Loucy (cell line): ENCODE measurements around the gene CLSTN3.

ENCODE experiments used
- H2AFZ ChIP-seq: fragments of 200-600 bp; sonication (generic); 2 replicates; pipeline ENCODE4 v1.6.0; 2016; ENCODE audit warnings: antibody characterized with exemption, mild to moderate bottlenecking, low read length, moderate library complexity
- H3F3A ChIP-seq: fragments of 200-600 bp; 2 replicates; pipeline ENCODE4 v1.6.0; 2016; ENCODE audit warnings: antibody characterized with exemption, low read depth, mild to moderate bottlenecking
- H3K27me3 ChIP-seq: fragments of 200-600 bp; sonication (generic); 2 replicates; pipeline ENCODE4 v1.6.1; 2014; ENCODE audit warnings: low read length, mild to moderate bottlenecking; ENCODE audit not compliant: insufficient read depth, poor library complexity, severe bottlenecking
- H3K36me3 ChIP-seq: fragments of 200-600 bp; sonication (generic); 2 replicates; pipeline ENCODE4 v1.6.1; 2016; ENCODE audit warnings: low read length; ENCODE audit not compliant: insufficient read depth
- H3K4me1 ChIP-seq: fragments of 200-600 bp; sonication (generic); 2 replicates; pipeline ENCODE4 v1.5.1; 2014; ENCODE audit warnings: low read length, mild to moderate bottlenecking; ENCODE audit not compliant: insufficient read depth, poor library complexity, severe bottlenecking
- H3K4me2 ChIP-seq: fragments of 200-600 bp; sonication (generic); 2 replicates; pipeline ENCODE4 v1.6.0; 2014; ENCODE audit warnings: antibody characterized with exemption, low read length, low read depth, mild to moderate bottlenecking; ENCODE audit not compliant: poor library complexity, severe bottlenecking
- H3K4me3 ChIP-seq: fragments of 200-600 bp; sonication (generic); 2 replicates; pipeline ENCODE4 v1.5.1; 2014; ENCODE audit warnings: low read length, mild to moderate bottlenecking, mixed read lengths; ENCODE audit not compliant: poor library complexity, severe bottlenecking
- H3K79me2 ChIP-seq: fragments of 200-600 bp; sonication (generic); 2 replicates; pipeline ENCODE4 v1.6.1; 2014; ENCODE audit warnings: low read length; ENCODE audit not compliant: insufficient read depth
- H3K9ac ChIP-seq: fragments of 200-600 bp; sonication (generic); 2 replicates; pipeline ENCODE4 v1.6.0; 2014; ENCODE audit warnings: mild to moderate bottlenecking, low read depth, low read length, moderate library complexity; ENCODE audit not compliant: poor library complexity, severe bottlenecking
- H3K9me2 ChIP-seq: fragments of 200-600 bp; sonication (generic); replicated peaks from 2 replicates; pipeline ENCODE4 v1.6.1; 2016; ENCODE audit warnings: low read depth, low read length, mixed read lengths
- H3K9me3 ChIP-seq: fragments of 200-600 bp; sonication (generic); 2 replicates; pipeline ENCODE4 v1.6.1; 2014; ENCODE audit warnings: mild to moderate bottlenecking, antibody characterized with exemption, low read length, low read depth; ENCODE audit not compliant: insufficient read depth
- H4K20me1 ChIP-seq: fragments of 200-600 bp; sonication (generic); 2 replicates; pipeline ENCODE4 v1.6.0; 2014; ENCODE audit warnings: antibody characterized with exemption, low read length, mild to moderate bottlenecking; ENCODE audit not compliant: insufficient read depth, poor library complexity, severe bottlenecking
- EZH2phosphoT487 ChIP-seq: fragments of 200-600 bp; IDR thresholded peaks from 2 replicates; pipeline ENCODE4 v1.6.1; 2018; ENCODE audit warnings: antibody characterized with exemption, mild to moderate bottlenecking, moderate library complexity, borderline replicate concordance
- TF ChIP-seq, protein P1 (sequence below): fragments of 200-600 bp; sonication (generic); conservative IDR thresholded peaks from 2 replicates; pipeline ENCODE4 v1.5.1; 2014; ENCODE audit warnings: mild to moderate bottlenecking, antibody characterized with exemption, low read length

Gene CLSTN3

GRCh38 chr12:7169951-7170350 is 39.8 kb downstream of the CLSTN3 start:
- Histone ChIP-seq H4K20me1 (no peaks in the 10 kb centered on the region), H3K9ac (no peak overlapping the region)

DNA sequence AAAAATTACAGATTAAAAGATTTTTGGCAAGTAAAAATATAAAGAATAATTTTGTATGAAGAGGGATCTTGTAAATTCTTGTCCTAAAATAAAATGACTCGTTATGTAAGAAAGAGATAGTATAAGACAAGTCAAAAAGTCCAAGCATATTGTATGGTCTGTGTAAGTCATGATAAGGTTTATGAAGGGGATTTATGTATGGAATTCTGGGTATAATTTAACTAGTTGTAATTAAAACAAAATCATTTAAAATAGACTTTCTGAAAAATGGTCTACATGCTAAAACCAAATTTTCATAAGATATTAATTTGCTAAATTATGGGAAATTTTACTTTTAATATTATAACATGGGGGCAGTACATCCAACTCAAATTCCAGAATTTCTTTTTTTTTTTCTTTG is 41.7 kb downstream of the CLSTN3 start:
- H3K4me2 ChIP-seq: no peak overlapping the region
- no peaks in the 10 kb centered on the region for H3F3A ChIP-seq
- no peak overlapping the region for H3K9ac ChIP-seq
- H4K20me1 ChIP-seq: no peaks in the 10 kb centered on the region
- no peaks in the 10 kb centered on the region for H3K79me2 ChIP-seq
- peaks cover 18% of the 10 kb centered on the region for H3K9me3 ChIP-seq
- H3K4me3 ChIP-seq: no peak overlapping the region
- no peaks in the 10 kb centered on the region for H3K9me2 ChIP-seq
- no peak overlapping the region for H2AFZ ChIP-seq
- no peaks in the 10 kb centered on the region for H3K36me3 ChIP-seq
- no peaks in the 10 kb centered on the region for H3K27me3 ChIP-seq
- no peak for TF ChIP-seq EZH2phosphoT487
- TF ChIP-seq, protein P1, sequence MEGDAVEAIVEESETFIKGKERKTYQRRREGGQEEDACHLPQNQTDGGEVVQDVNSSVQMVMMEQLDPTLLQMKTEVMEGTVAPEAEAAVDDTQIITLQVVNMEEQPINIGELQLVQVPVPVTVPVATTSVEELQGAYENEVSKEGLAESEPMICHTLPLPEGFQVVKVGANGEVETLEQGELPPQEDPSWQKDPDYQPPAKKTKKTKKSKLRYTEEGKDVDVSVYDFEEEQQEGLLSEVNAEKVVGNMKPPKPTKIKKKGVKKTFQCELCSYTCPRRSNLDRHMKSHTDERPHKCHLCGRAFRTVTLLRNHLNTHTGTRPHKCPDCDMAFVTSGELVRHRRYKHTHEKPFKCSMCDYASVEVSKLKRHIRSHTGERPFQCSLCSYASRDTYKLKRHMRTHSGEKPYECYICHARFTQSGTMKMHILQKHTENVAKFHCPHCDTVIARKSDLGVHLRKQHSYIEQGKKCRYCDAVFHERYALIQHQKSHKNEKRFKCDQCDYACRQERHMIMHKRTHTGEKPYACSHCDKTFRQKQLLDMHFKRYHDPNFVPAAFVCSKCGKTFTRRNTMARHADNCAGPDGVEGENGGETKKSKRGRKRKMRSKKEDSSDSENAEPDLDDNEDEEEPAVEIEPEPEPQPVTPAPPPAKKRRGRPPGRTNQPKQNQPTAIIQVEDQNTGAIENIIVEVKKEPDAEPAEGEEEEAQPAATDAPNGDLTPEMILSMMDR: no peak
- no peaks in the 10 kb centered on the region for H3K4me1 ChIP-seq

More at GRCh38 chr12:7169951-7170350, 39.8 kb downstream of the CLSTN3 start:
- Histone ChIP-seq H3K4me2 (no peak overlapping the region), H3K36me3 (no peaks in the 10 kb centered on the region), H3K79me2 (no peaks in the 10 kb centered on the region), H3K27me3 (no peaks in the 10 kb centered on the region), H2AFZ (no peak overlapping the region), H3K4me3 (no peak overlapping the region), H3K4me1 (no peaks in the 10 kb centered on the region), H3K9me2 (no peaks in the 10 kb centered on the region), H3K9me3 (peaks cover 18% of the 10 kb centered on the region), H3F3A (no peaks in the 10 kb centered on the region)
- TF ChIP-seq EZH2phosphoT487: no peak
- TF ChIP-seq, protein P1: no peak

- Histone ChIP-seq H3K27me3 (no peaks in the 10 kb centered on the region), H3K9me3 (peaks cover 8% of the 10 kb centered on the region; the same call in 1 of the 2 replicates), H3K4me1 (no peaks in the 10 kb centered on the region), H3K9me2 (no peaks in the 10 kb centered on the region), H3K36me3 (no peaks in the 10 kb centered on the region), H3K4me3 (no peak overlapping the region), H3K9ac (no peak overlapping the region), H3F3A (no peaks in the 10 kb centered on the region), H3K79me2 (no peaks in the 10 kb centered on the region), H4K20me1 (no peaks in the 10 kb centered on the region), H3K4me2 (no peak overlapping the region), H2AFZ (no peak overlapping the region)
- TF ChIP-seq, protein P1: no peak
- no peak for TF ChIP-seq EZH2phosphoT487
These were observed 45.3 kb downstream of the CLSTN3 start for GRCh38 chr12:7175493-7175892.
